ENCODE results near the gene CLK1.
A peak's percentile ranks its signal among the peaks of the same experiment; 100 is the strongest.
"Not testable (repeated sequence)": the region's sequence is repeated elsewhere in the genome, so short reads cannot be mapped to it uniquely, and the experiment has no call there.

The CLK1 gene

DNA sequence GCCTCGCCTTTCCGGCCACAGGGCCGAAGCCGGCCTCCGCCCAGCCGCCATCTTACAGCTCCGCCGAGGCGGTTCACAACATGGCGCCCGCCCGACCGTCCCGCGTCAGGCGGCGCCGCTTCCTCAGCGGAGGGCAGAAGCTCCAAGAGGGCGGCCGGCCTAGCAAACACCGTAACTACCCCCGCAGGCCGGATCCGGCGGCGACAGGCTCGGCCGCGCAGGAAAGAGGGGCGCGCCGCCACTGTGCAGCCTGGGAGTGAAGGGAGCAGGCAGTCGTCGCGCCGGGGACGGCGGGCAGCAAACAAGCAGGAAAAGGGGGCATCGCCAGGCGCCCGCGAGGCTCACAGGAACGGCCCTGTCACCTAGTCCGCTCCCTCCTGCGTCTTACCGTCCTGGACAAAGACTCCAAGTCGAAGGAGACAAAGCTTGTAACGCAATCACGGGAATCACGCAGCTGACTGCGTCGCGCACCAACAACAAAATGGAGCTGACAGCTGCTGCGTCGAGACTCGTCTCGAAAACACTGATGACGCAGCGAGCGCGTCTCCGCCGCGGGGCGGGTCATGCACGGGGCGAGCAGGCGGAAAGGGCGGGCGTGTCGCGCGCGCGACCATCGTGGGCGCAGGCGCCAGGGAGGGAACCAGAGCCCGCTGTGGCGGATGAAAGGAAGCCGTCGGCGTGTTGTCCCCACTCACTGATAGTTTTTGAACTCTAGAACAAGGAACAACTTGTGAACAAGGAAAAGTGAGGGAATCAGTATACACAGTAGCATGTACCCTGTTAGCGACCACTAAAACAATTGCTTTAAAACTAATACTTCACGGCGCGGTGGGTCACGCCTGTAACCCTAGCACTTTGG is at the start of gene CLK1:
CLK1 (minus strand) TSS at position 483 of the 859 bp plus-strand sequence. CDS start 2,796 bp downstream, outside the sequence.
- peaks cover 8% of the 10 kb centered on the region for H3K4me1 ChIP-seq (ENCODE audit: control insufficient read depth, low read depth, low read length)
- H3K36me3 ChIP-seq (ENCODE audit: control insufficient read depth, low read depth, low read length): peaks cover 21% of the 10 kb centered on the region
- H3K27ac ChIP-seq (ENCODE audit: low read length): peak within 1 kb of the TSS; percentile 65
- peak within 1 kb of the TSS; percentile 97 for H3K9ac ChIP-seq (ENCODE audit: low read length)
- peak within 1 kb of the TSS; percentile 97 for H3K4me3 ChIP-seq (ENCODE audit: low read length)
- no peaks in the 10 kb centered on the region for H3K27me3 ChIP-seq (ENCODE audit: control insufficient read depth, insufficient read depth, low read length)
- no peaks in the 10 kb centered on the region for H3K9me3 ChIP-seq (ENCODE audit: control insufficient read depth, low read depth, low read length)

DNA sequence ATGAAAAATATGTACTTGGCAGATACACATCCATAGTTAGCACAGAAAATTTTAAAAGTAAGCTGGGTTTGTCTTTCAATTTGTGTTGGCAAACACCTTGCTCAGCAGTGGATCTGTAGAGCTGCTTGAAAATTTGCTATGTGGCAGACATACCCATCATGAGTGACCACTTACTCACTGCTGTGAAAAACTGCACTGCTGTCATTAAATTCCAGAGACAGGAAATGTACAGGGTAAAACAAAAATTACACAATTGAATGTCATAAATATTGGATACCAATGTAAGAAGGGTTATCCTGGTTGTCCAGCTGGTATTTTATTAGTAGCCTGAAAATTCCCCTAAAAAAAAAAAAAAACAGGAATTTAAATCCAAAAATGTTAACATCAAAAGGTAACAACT is 49.2 kb upstream of the CLK1 start:
- no peak overlapping the region for H3K4me3 ChIP-seq (ENCODE audit: low read length)
- H3K9me3 ChIP-seq (ENCODE audit: control insufficient read depth, low read depth, low read length): no peaks in the 10 kb centered on the region
- no peak overlapping the region for H3K27ac ChIP-seq (ENCODE audit: low read length)
- H3K27me3 ChIP-seq (ENCODE audit: control insufficient read depth, insufficient read depth, low read length): no peaks in the 10 kb centered on the region
- peaks cover 60% of the 10 kb centered on the region for H3K36me3 ChIP-seq (ENCODE audit: control insufficient read depth, low read depth, low read length)
- H3K9ac ChIP-seq (ENCODE audit: low read length): no peak overlapping the region
- no peaks in the 10 kb centered on the region for H3K4me1 ChIP-seq (ENCODE audit: control insufficient read depth, low read depth, low read length)

DNA sequence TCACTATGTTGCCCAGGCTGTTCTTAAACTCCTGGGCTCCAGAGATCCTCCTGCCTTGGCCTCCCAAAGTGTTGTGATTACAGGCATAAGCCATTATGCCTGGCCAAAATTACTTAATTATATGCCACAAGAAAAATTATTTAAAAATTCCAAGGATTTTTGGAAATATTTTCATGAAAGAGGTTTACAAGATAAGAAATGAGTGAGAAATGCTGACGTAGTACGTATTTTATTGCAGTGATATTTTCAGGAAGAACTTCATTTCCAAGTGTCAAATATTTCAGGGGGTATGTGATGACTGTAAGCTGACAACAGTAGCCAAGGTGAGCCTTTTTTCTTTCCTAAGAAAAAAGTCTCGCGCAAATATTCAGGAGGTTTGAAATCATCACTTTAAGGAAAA is 45.5 kb upstream of the CLK1 start:
- Histone ChIP-seq H3K27me3 (ENCODE audit: control insufficient read depth, insufficient read depth, low read length) (no peaks in the 10 kb centered on the region), H3K36me3 (ENCODE audit: control insufficient read depth, low read depth, low read length) (peaks cover 47% of the 10 kb centered on the region)

DNA sequence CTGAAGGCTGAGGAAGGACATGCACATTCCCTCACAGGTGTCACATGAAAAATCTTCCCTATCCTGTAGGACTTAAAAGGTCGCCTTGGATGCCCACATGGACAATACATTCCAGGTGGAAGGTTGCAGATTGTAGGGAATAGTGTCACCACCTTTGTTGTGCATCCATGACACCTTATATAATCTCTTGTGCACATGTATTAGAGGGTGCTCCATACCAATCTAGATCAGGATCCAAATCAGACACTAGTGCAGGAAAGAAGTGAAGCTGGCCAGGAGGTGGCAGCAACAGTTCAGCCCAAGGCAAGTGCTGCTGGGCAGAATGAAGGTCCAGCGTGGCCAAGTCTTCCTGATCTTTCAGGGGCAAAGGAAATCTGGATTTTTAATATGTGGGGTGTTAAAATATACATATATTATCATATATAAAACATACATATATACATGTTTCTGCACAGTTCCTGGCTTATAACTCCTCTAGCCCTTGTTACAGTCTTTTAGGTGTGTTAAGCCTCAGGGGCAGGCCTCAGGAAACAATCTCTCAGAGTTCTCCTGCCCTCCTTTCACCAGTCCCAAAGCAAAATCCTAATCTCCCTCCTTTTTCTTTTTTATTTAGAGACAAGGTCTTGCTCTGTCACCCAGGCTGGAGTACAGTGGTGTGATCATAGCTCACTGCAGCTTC is 41.3 kb upstream of the CLK1 start:
- Histone ChIP-seq H3K36me3 (ENCODE audit: control insufficient read depth, low read depth, low read length) (peaks cover 38% of the 10 kb centered on the region), H3K27ac (ENCODE audit: low read length) (no peak overlapping the region), H3K4me3 (ENCODE audit: low read length) (no peak overlapping the region), H3K9me3 (ENCODE audit: control insufficient read depth, low read depth, low read length) (no peaks in the 10 kb centered on the region), H3K27me3 (ENCODE audit: control insufficient read depth, insufficient read depth, low read length) (no peaks in the 10 kb centered on the region), H3K4me1 (ENCODE audit: control insufficient read depth, low read depth, low read length) (no peaks in the 10 kb centered on the region), H3K9ac (ENCODE audit: low read length) (no peak overlapping the region)

More for the DNA sequence above, 45.5 kb upstream of the CLK1 start:
- no peaks in the 10 kb centered on the region for H3K9me3 ChIP-seq (ENCODE audit: control insufficient read depth, low read depth, low read length)
- no peak overlapping the region for H3K9ac ChIP-seq (ENCODE audit: low read length)
- H3K4me1 ChIP-seq (ENCODE audit: control insufficient read depth, low read depth, low read length): no peaks in the 10 kb centered on the region
- no peak overlapping the region for H3K27ac ChIP-seq (ENCODE audit: low read length)
- no peak overlapping the region for H3K4me3 ChIP-seq (ENCODE audit: low read length)

DNA sequence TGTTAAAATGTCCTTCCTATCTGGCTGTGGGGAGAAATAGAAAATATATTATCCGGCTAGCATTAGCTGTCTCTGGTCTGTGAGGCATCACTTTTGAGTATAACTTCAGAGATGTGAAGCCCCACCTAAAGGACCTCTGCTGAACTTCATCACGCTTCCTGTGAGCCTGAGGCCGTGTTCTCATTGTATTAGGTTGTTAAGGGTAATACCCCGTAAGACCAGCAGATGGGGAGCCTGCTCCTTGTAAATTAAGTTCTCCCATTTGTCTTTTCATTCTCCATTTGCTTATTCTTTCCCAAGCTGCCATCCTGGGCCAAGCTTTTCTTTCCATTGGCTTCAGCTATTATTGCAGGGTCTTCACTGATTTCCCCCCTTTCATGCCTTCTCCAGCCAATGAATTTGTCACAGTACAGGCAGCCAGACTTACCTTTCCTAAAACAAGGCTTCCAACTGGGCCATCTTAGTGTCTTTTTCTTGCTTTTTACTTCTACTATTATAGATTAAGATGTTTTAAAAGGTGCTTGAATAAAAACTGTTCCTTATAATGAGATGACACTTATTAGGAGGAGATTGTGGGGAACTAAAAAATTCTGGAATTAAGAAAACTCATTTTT is 37.1 kb upstream of the CLK1 start:
- Histone ChIP-seq H3K27ac (ENCODE audit: low read length) (no peak overlapping the region), H3K9me3 (ENCODE audit: control insufficient read depth, low read depth, low read length) (no peaks in the 10 kb centered on the region), H3K4me3 (ENCODE audit: low read length) (no peak overlapping the region), H3K4me1 (ENCODE audit: control insufficient read depth, low read depth, low read length) (no peaks in the 10 kb centered on the region), H3K27me3 (ENCODE audit: control insufficient read depth, insufficient read depth, low read length) (no peaks in the 10 kb centered on the region), H3K9ac (ENCODE audit: low read length) (no peak overlapping the region), H3K36me3 (ENCODE audit: control insufficient read depth, low read depth, low read length) (peaks cover 60% of the 10 kb centered on the region)

DNA sequence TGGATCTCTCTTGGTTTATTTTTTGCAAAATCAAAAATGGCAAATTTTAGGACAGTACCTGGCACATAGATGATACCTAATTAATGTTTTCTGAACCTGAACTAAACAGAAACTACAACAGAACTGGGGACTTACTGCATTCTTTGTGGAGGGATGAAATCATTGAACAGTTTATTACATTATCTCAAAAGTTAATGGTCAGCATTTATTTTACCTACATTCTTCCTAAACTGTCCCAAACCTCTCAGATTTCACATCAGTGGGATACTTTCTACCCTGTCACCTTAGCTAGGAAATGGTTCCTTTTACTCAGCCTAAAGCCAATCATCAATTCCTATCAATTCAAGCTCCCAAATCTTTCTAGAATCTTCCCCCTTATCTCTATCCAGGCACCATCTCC is 35.0 kb upstream of the CLK1 start:
- Histone ChIP-seq H3K4me3 (ENCODE audit: low read length) (no peak overlapping the region), H3K27me3 (ENCODE audit: control insufficient read depth, insufficient read depth, low read length) (no peaks in the 10 kb centered on the region), H3K27ac (ENCODE audit: low read length) (no peak overlapping the region), H3K4me1 (ENCODE audit: control insufficient read depth, low read depth, low read length) (no peaks in the 10 kb centered on the region), H3K9me3 (ENCODE audit: control insufficient read depth, low read depth, low read length) (no peaks in the 10 kb centered on the region), H3K36me3 (ENCODE audit: control insufficient read depth, low read depth, low read length) (peaks cover 76% of the 10 kb centered on the region), H3K9ac (ENCODE audit: low read length) (no peak overlapping the region)

DNA sequence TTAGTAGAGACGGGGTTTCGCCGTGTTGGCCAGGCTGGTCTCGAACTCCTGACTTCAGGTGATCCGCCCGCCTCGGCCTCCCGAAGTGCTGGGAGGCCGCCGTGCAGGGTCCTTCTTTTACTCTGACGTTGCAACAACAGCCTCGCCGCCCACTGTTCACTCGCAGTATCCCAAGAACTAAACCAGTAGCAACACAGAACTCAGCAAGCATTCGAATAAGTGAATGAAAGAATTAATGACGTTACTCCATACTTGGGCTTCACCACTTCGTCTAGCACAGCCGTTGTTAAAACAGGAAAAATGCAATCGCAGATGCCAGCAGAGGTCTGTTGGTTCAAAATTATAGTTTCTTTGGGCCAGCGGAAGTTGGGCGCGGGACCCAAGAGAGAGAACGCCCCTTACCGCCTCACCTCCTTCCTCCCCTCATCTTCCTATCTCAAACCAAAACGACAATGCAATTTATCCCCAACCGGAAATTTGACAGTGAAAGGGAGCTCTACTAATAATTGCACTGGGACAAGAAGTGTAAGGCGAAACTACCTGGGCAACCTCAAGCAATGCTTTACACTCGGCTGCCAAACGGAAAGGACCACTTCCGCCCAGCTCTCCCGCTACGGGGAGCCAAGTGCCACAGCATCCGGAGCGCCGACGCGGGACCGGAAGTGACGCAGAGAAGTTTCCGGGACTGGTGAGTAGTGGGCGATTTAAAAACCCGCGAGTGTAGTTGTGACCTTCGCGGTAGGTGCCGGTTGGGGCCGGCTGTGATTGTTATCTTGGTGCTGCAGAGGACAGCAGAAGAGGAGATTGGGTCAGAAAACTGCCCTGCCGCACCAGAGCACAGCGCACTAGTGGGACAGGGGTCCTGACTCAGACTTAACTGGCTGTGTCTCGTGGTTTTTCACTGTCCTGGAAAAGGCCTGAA is 24.5 kb upstream of the CLK1 start, which contains the start of the genes NIF3L1 and PPIL3:
NIF3L1 (plus strand) TSS at position 668 of the 922 bp plus-strand sequence. CDS start 2,573 bp downstream, outside the sequence.
PPIL3 (minus strand) TSS at position 374 of the 922 bp plus-strand sequence. CDS start 1,462 bp downstream, outside the sequence.
- Histone ChIP-seq H3K27me3 (ENCODE audit: control insufficient read depth, insufficient read depth, low read length) (no peaks in the 10 kb centered on the region), H3K36me3 (ENCODE audit: control insufficient read depth, low read depth, low read length) (peaks cover 14% of the 10 kb centered on the region), H3K9me3 (ENCODE audit: control insufficient read depth, low read depth, low read length) (no peaks in the 10 kb centered on the region), H3K4me3 (ENCODE audit: low read length) (peak within 1 kb of the TSS; percentile 83), H3K27ac (ENCODE audit: low read length) (peak within 1 kb of the TSS; percentile 81), H3K9ac (ENCODE audit: low read length) (peak within 1 kb of the TSS; percentile 87), H3K4me1 (ENCODE audit: control insufficient read depth, low read depth, low read length) (no peaks in the 10 kb centered on the region)

DNA sequence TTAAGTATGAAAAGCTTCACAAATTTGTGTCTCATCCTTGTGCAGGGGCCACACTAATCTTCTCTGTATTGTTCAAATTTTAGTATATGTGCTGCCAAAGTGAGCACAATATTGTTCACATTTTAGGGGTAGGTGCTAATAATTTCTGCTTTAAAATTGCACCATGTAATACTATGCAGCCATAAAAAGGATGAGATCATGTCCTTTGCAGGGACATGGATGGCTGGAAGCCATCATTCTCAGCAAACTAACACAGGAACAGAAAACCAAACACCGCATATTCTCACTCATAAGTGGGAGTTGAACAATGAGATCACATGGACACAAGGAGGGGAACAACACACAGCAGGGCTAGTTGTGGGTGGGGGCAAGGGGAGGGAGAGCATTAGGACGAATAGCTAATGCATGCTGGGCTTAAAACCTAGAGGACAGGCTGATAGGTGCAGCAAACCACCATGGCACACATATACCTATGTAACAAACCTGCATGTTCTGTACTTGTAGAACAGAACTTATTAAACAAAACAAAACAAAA is 17.3 kb upstream of the CLK1 start:
- peaks cover 42% of the 10 kb centered on the region for H3K36me3 ChIP-seq (ENCODE audit: control insufficient read depth, low read depth, low read length)
- H3K9ac ChIP-seq (ENCODE audit: low read length); H3K27ac ChIP-seq (ENCODE audit: low read length); H3K4me1 ChIP-seq (ENCODE audit: control insufficient read depth, low read depth, low read length); H3K4me3 ChIP-seq (ENCODE audit: low read length); H3K9me3 ChIP-seq (ENCODE audit: control insufficient read depth, low read depth, low read length); H3K27me3 ChIP-seq (ENCODE audit: control insufficient read depth, insufficient read depth, low read length): not testable (repeated sequence)

DNA sequence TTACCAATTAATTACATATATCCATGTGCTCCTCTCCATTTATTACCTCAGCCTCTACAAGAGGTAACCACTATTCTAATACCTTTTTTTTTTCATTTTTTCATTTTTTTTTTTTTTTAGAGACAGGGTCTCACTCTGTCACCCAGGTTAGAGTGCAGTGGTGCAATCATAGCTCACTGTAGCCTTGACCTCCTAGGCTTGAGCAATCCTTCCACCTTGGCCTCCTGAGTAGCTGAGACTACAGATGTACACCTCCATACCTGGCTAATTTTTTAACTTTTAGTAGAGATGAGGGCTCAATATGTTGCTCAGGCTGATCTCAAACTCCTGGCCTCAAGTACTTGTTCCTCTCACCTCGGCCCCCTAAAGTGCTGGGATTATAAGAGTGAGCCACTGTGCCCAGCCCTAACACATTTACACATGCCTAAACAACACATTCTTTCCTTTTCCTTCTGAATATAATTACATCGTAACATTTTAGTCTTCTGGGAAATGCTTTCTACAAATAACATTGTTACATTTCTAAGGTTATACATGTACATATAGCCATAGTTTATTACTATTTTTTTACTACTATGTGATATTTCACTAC is 13.9 kb upstream of the CLK1 start:
- Histone ChIP-seq H3K4me1 (ENCODE audit: control insufficient read depth, low read depth, low read length) (no peaks in the 10 kb centered on the region), H3K9ac (ENCODE audit: low read length) (no peak overlapping the region), H3K27ac (ENCODE audit: low read length) (no peak overlapping the region), H3K27me3 (ENCODE audit: control insufficient read depth, insufficient read depth, low read length) (no peaks in the 10 kb centered on the region), H3K9me3 (ENCODE audit: control insufficient read depth, low read depth, low read length) (no peaks in the 10 kb centered on the region), H3K36me3 (ENCODE audit: control insufficient read depth, low read depth, low read length) (peaks cover 45% of the 10 kb centered on the region), H3K4me3 (ENCODE audit: low read length) (no peak overlapping the region)

DNA sequence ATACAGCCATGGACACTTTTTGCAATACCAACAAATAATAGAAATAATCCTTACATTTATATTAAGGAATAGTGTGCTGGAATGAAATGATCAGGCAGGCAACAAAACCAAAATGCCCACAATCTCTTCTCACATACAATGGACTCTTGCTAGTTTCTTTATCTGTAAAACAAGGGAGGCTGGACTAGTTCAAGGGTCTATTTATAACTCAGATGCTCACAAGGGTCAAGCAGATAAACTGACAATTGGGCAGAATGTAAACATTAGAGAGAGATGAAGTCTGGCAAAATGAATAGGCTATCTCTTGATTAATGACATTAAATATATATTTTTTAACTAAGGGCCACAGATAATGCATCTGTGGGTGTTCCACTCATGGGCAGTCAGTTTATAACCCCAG is 13.0 kb upstream of the CLK1 start:
- peaks cover 42% of the 10 kb centered on the region for H3K36me3 ChIP-seq (ENCODE audit: control insufficient read depth, low read depth, low read length)
- H3K9me3 ChIP-seq (ENCODE audit: control insufficient read depth, low read depth, low read length): no peaks in the 10 kb centered on the region
- no peaks in the 10 kb centered on the region for H3K4me1 ChIP-seq (ENCODE audit: control insufficient read depth, low read depth, low read length)
- H3K4me3 ChIP-seq (ENCODE audit: low read length): no peak overlapping the region
- H3K27me3 ChIP-seq (ENCODE audit: control insufficient read depth, insufficient read depth, low read length): no peaks in the 10 kb centered on the region
- no peak overlapping the region for H3K9ac ChIP-seq (ENCODE audit: low read length)
- H3K27ac ChIP-seq (ENCODE audit: low read length): no peak overlapping the region

Data from iPS-18a (cell line).